Adrenal gland (tissue), 5 donors: ENCODE data around the gene CA10.

Experiments used
- CTCF ChIP-seq, 6 experiments: fragments of 450-650 bp in 4 of 6; fragments of 200-600 bp in 2 of 6; sonication (generic) in 1 of 6; IDR thresholded peaks; 1 replicate in 5 of 6; 2 replicates in 1 of 6; pipeline versions ENCODE4 v1.5.1 to v1.8.0; 2016 to 2021; ENCODE audit warnings: antibody characterized with exemption in 6 of 6, mild to moderate bottlenecking in 2 of 6, moderate library complexity in 1 of 6
- POLR2A ChIP-seq, 2 donors: fragments of 450-650 bp; IDR thresholded peaks; one replicate each; pipeline ENCODE4 v1.6.1; 2017; ENCODE audit warnings: antibody characterized with exemption in 2 of 2, mild to moderate bottlenecking in 2 of 2, moderate library complexity in 1 of 2
- donor health status: DM: no; HTN: no; CAD: no.

GRCh38 chr17:51941272-51941671, 217.2 kb downstream of the CA10 start:
- TF ChIP-seq CTCF (IDR thresholded peaks at IDR 0.05) (no peak), POLR2A (IDR thresholded peaks at IDR 0.05) (no peak)
